HG03103 (cell line): Measurements from ENCODE around the gene NHERF2.

Experiments
- ATAC-seq: cut with Tn5 transposase; IDR thresholded peaks from one replicate; pipeline ENCODE4 v1.9.1; 2021; ENCODE audit warnings: low read depth; ENCODE audit not compliant: unreplicated experiment

Gene NHERF2

DNA sequence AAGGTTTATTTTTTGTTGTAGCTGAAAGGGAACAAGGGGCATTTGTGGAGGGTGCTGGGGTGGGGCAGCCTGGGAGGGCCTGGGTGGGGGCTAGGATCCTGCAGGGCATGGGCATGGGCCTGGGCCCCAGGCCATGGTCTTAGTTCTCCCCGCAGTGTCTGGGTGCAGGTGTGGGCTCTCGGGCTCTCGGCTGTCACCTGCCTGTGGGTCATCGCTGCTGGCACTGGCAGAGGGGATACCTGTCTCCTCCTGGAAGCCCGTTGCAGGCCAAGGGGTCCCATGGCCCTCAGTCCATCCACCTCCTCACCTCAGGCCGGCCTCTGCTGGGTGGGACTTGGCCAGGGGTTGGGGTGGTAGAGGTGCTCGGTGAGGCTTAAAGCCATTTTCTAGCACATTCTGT lies 51.4 kb downstream of the NHERF2 start:
- ATAC-seq = no peak

DNA sequence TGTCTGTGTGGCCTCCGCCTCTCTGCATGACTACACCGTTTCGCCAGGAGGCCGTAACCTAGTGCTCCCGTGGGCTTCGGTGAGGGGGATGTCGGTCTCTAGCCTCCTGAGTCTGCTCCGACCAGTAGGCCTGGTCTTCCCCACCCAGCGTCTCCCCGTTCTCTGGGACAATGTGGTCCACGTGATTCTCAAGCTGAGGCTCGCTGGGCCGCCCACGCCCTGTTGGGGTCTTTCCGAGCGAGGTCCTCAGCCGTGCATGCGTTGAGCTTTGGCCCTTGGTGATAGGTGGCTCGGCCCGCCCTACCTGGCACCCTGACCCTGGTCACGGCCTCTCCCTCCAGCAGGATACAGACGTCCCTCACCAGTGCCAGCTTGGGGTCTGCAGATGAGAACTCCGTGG lies 52.0 kb downstream of the NHERF2 start:
- ATAC-seq = no peak

DNA sequence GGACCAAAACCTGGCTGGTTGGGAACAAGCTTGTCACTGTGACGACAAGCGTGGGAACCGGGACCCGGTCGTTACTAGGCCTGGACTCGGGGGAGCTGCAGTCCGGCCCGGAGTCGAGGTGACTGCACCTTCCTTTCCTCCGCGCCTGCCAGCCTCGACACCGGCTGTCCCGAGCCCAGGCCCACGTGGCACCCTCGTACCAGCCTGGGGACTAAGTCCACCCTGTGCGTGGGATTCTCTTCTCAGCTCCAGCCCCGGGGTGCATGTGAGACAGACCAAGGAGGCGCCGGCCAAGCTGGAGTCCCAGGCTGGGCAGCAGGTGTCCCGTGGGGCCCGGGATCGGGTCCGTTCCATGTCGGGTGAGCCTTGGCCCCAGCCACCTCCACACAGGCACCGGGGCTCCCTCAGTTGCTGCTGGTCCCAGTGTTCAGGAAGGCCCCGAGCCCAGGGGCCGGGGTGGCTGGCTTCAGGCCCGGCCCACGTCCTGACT lies 52.7 kb downstream of the NHERF2 start:
- ATAC-seq = no peak

DNA sequence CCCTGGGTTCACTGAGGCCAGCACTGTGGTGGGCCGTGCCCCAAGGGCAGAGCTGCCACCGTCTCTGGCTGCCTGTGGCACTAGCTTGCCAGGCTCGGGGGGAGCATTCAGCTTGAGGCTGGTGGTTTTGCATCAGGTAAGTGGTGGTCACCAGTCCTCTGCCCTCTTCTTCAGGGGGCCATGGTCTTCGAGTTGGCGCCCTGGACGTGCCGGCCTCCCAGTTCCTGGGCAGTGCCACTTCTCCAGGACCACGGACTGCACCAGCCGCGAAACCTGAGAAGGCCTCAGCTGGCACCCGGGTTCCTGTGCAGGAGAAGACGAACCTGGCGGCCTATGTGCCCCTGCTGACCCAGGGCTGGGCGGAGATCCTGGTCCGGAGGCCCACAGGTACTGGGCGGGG lies 53.3 kb downstream of the NHERF2 start:
- ATAC-seq = no peak

GRCh38 chr16:2081201-2082084 lies 54.7 kb downstream of the NHERF2 start:
- ATAC-seq = no peak

GRCh38 chr16:2082171-2082982 lies 55.7 kb downstream of the NHERF2 start:
- ATAC-seq = no peak

GRCh38 chr16:2082983-2083364 lies 56.3 kb downstream of the NHERF2 start:
- ATAC-seq = no peak

DNA sequence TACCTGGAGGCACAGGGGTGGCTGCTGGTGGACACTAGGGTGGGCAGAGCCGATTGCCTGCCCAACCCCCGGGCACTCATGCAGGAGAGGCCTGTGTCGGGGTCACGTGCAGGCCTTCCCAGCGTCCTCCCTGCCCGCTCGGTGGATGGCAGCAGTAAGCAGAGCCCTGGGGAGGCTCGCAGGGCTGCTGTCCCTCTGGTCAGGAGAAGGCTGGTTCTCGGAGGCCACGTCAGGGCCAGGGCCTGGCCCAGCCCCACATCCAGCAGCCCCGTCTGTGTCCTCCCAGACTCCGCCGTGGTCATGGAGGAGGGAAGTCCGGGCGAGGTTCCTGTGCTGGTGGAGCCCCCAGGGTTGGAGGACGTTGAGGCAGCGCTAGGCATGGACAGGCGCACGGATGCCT lies 56.7 kb downstream of the NHERF2 start:
- no peak for ATAC-seq

DNA sequence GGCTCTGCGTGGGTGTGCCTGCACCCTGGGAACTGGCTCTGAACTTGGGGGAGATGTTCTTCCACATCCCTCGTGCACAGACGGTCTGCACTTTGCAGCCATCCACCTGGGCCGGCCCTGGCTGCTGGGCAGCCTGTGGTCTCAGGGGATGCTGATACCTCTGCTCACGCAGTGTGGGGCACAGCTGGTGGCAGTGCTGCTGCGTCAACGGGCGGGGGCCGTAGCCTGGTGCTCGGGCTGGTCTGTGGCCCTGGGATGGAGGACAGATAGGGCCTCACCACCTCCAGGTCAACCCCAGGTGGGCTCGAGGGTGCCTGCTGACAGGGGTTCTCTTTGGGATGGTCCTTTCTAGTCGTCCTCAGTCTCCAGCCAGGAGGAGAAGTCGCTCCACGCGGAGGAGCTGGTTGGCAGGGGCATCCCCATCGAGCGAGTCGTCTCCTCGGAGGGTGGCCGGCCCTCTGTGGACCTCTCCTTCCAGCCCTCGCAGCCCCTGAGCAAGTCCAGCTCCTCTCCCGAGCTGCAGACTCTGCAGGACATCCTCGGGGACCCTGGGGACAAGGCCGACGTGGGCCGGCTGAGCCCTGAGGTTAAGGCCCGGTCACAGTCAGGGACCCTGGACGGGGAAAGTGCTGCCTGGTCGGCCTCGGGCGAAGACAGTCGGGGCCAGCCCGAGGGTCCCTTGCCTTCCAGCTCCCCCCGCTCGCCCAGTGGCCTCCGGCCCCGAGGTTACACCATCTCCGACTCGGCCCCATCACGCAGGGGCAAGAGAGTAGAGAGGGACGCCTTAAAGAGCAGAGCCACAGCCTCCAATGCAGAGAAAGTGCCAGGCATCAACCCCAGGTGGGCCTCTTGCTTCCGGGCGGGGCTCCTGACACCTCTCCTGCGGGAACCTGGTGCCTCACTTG lies 57.4 kb downstream of the NHERF2 start:
- no peak for ATAC-seq

GRCh38 chr16:2084895-2085625 lies 58.4 kb downstream of the NHERF2 start:
- no peak for ATAC-seq

GRCh38 chr16:2085669-2086068 lies 59.0 kb downstream of the NHERF2 start:
- no peak for ATAC-seq

GRCh38 chr16:2086106-2086742 lies 59.5 kb downstream of the NHERF2 start:
- no peak for ATAC-seq

- ATAC-seq = no peak
Observed at GRCh38 chr16:2086812-2087747, 60.4 kb downstream of the NHERF2 start.

- no peak for ATAC-seq
Observed at GRCh38 chr16:2087748-2088631, 61.3 kb downstream of the NHERF2 start.
